ENCODE measurements around the gene KRT80. TPM values are rescaled to one million over a fixed set of nuclear protein-coding genes. Genes with fewer than 3 reads are reported as not detected.

KRT80 gene
- polyA plus RNA-seq, 1 donor, result 5.6 TPM

DNA sequence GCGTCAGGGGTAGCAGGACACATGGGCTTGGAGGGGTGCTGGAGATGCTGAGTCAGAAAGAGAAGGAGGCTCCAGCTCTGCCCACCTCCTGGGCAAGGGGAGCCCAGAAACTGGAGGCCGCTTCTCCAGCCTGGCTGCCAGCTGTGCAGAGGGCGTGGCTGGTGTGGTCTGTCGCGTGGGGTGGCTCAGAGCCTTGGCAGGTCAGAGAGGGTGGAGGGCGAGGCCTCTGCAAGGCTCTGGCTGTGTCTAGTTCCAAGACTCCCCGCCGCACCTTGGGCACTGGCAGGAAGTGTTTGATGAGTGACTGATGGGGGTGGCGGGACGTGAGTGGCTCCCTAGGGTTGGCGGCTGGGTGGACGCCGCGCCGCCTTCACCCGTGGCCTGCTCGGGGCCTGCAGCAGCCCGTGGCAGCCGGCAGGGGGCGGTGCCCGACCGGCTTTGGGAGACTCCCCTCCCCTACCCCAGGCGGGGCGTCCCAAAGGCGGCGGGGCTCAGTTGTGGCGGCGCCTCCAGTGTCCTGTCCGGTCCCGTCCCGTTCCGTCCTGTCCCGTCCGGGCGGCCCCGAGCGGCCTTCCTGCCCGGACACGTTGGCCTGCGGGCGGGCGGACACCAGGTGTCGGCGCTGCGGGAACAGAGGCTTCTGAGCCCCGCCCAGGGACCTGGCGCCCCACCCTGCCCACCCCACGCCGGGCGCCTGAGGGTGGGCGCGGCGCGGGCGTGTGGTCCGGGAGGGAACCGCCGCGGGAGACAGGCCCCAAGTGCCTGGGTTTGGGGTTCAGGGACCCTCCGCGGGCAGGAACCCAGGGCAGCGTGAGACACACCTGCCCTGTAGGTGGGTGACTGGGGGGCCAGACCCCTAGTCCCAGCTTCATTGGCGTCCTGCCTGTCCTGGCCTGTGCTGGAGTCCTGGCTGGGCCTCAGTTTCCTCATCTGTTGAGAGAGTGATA is 39.7 kb downstream of the KRT80 start:
- DNase-seq, result peak; percentile 47

GRCh38 chr12:52151153-52151836 is 40.5 kb downstream of the KRT80 start:
- DNase-seq, result no peak

DNA sequence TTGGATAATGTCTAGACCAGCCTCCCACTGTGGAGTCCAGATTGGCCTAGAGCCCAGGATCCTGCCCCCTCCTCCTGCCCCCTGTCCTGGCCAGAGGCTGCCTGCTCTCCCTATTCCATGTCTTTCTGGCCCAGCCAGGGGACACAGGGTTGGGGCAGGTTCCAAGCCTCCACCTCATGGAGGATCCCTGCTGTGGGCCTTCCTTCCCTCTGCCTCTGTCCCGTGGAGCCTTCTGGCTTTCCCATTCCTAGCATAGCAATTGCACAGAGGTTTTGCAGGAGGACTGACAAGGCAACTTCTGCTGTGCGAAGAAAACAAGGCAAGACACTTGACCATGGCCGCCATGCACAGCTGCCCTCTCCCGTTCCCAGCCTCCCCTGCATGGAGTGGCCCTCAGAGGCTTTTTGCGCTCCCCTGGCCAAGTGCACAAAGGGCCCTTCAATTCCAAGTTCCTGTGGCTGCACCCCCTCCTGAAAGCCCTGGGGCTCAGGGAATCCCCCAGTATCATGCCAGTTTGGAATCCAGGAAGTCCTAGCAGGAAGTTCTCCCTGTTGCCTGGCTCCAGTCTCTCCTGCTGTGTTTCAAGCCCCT is 42.1 kb downstream of the KRT80 start:
- DNase-seq, result no peak

GRCh38 chr12:52149182-52149641 is 42.6 kb downstream of the KRT80 start:
- DNase-seq, result no peak

GRCh38 chr12:52148464-52149181 is 43.2 kb downstream of the KRT80 start:
- no peak for DNase-seq

DNA sequence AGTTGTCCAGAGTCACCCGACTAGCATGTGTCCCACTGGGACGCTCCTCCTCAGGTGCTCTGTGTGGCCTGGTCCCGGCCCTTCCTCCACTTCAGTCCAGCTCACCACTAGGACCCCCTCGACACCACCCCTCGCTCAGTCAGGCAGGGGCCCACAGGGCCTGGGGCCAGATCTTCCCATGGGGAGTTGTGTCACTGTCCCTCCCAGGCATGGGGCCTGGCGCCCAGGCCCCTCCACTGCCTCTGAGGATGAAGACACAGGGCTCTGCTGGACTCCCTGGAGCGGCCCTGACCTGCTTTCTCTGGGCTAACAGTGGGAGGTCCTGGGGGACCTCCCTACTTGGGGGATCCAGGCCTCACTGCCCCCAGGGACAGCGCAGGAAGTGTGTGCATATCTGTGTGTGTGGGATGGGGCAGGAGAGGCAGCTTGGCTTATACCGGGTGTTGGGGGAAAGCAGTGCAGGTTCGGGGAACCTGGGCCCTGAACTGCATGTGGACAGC is 43.8 kb downstream of the KRT80 start:
- no peak for DNase-seq

GRCh38 chr12:52147367-52147963 is 44.3 kb downstream of the KRT80 start:
- DNase-seq, result peak; percentile 41

GRCh38 chr12:52146822-52147366 is 44.9 kb downstream of the KRT80 start:
- no peak for DNase-seq

- no peak for DNase-seq
These were observed 45.6 kb downstream of the KRT80 start for GRCh38 chr12:52146089-52146821.

DNA sequence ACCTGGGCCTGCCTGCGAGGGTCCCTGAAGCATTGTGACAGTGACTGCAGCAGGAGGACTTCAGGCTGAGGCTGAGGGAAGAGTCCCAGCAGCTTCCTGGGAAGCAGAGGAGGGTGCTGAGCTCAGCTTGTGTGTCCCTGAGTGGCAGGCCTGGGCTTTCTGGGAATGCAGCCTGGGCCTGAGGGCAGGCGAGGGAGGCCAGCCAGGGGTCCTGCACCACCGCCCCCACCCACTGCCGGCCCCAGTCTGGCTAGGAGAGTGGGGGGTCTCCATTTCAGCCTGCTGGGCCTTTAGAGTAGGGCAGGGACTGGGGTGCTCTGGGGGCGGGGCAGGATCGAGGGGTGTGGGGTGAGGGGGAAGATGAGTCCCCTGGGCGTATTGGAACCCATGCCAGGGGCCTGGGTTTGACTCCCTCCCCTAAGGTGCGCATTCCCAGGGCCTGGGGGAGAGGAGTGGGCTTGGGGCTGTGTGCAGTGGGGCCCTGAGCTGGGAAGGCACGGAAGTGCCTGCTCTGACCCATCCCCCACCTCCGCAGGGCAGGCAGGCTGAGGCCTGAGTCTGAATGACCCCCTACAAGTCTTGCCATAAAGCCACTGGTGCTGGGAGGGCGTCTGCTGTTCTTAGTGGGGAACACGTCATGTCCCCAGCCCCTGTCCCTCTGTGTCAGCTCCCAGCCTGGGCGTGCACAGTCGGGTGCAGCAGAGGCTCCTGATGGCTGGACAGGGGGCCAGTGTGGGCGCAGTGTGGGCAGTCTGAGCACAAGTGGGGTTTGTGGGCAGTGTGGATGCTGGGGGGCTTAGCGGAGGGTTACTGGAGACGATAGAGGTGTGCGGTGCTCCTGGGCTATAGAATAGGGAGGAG is 46.4 kb downstream of the KRT80 start:
- DNase-seq, result no peak

DNA sequence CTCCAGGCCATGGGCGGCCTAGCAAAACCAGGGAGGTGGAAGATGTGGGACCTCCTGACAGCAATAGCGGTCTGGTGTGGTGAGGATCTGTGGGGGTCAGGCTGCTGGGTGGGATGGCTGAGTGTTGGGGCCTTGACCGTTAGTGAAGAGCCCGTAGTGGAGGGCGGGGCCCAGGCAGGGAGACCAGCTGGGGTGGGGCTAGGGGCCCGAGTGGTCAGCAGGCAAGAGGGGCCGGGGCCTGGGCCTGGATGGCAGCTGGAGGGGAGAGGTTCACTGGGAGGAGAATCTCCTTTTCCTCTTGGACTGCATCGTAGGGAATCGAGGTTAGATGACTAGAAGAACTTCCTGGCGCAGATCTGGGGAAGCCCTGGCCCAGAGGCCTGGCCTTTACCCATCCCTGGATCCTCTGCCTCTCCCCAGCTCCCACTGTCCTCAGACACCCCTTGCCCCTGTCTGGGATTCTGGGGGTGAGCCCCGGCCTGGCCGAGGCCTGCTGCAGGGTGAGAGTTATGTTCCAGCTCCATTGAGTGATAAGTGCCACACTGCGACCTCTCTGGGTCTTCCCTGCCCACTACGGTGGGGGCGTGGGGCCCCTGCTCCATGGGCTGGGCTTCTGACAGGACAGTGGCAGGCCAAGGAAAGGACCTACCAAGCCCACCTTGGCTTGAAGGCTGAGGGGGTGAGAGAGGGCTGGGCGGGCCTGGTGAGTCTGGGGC is 47.1 kb downstream of the KRT80 start:
- DNase-seq, result no peak

GRCh38 chr12:52142431-52142830 is 49.4 kb downstream of the KRT80 start:
- no peak for DNase-seq

- DNase-seq, result no peak
These were observed 49.9 kb downstream of the KRT80 start for GRCh38 chr12:52141875-52142274.

DNA sequence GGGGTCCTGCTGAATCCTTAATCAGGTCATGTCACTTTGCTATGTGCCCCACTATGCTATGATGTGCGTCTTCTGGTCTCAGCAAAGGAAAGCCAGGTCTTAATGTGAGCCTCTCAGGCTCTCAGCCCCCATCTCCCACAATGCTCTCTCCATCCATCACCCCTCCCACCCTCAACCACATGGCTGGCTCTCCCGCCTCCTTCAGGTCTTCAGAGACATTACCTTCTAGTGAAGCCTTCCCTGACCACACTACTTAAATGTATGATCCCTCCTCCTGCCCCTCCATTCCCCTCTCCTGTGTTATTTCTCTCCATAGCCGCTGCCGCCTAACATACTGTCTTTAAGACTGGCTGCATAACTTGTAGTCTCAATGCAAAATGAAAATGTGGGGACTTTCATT is 50.5 kb downstream of the KRT80 start:
- no peak for DNase-seq

- no peak for DNase-seq
These were observed 52.2 kb downstream of the KRT80 start for GRCh38 chr12:52139579-52140062.

DNA sequence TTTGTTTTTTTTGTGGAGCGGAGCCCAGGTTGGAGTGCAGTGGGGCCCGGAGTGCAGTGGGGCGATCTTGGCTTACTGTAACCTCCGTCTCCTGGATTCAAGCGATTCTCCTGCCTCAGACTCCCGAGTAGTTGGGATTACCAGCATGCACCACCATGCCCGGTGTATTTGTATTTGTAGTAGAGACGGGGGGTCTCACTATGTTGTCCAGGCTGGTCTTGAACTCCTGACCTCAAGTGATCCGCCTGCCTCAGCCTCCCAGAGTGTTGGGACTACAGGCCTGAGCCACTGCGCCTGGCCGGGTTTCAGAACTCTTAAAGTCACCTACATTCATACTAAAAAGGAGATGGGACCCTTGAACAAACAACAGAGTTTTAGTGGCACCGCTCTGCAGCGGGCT is 52.7 kb downstream of the KRT80 start:
- DNase-seq, result no peak

- DNase-seq, result no peak
These were observed 54.1 kb downstream of the KRT80 start for GRCh38 chr12:52137746-52138145.

DNA sequence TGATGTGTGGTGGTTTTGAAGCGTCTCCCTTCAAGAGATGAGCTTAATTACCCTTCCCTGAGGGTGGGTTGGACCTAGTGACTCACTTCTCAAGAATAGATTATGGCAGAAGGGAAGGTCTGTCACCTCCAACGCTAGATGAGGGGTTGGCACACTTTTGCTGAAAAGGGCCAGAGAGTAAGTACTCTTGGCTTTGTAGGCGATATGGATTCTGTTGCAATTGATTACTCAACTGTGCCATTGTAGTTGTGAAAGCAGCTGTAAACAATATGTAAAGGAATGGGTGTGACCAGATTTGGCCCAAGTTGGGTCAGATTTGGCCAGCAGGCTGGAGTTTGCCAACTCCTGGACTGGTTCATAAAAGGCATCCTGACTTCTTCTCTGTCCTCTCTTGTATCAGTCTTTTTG is 59.1 kb downstream of the KRT80 start:
- no peak for DNase-seq

DNA sequence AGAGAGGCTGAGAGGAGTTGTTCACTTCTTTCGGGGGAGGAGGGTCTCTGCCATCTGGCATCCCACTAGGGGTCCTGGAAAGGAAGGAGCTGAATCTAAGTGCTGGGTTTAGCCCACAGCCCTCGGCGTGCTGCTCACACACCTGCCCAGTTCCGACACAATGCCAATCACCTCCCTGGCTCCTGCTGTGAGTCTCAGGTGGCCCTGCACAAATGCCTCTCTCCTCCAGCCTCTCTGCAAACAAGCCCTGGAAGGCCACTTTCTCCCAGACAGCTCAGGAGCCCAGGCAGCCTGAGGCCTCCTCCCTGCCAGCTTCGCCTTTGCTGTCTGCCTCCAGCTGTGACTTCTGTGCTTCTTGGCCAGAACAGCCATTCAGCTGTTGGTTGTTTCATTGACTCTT is 61.1 kb downstream of the KRT80 start:
- no peak for DNase-seq

Data from hindlimb muscle (tissue), 1 donor.